ENCODE measurements around the gene PACS1.
"Not testable (repeated sequence)": the region's sequence is repeated elsewhere in the genome, so short reads cannot be mapped to it uniquely, and the experiment has no call there.

PACS1 gene

GRCh38 chr11:66264383-66264782, 194.3 kb downstream of the PACS1 start:
- DNase-seq = no peak

- DNase-seq = no peak
These were observed 194.8 kb downstream of the PACS1 start for GRCh38 chr11:66264914-66265313.

- DNase-seq = no peak
These were observed 195.7 kb downstream of the PACS1 start for GRCh38 chr11:66265531-66266377.

- DNase-seq = no peak
These were observed 196.4 kb downstream of the PACS1 start for GRCh38 chr11:66266378-66267038.

GRCh38 chr11:66267039-66267378, 196.9 kb downstream of the PACS1 start:
- no peak for DNase-seq

GRCh38 chr11:66267379-66268243, 197.5 kb downstream of the PACS1 start:
- DNase-seq = peak; percentile 71

- peak; percentile 100 for DNase-seq
These were observed 198.3 kb downstream of the PACS1 start, which contains the start of gene RAB1B for GRCh38 chr11:66268244-66268951. Gene RAB1B (plus strand): TSS chr11:66268639. CDS start chr11:66268680, 41 bp downstream.

- DNase-seq = no peak
These were observed 199.2 kb downstream of the PACS1 start for GRCh38 chr11:66268952-66269905.

GRCh38 chr11:66271816-66272215, 201.7 kb downstream of the PACS1 start:
- no peak for DNase-seq

- DNase-seq = no peak
These were observed 202.5 kb downstream of the PACS1 start for GRCh38 chr11:66272596-66272995.

GRCh38 chr11:66274219-66274618, 204.1 kb downstream of the PACS1 start:
- DNase-seq = no peak

GRCh38 chr11:66275396-66275795, 205.3 kb downstream of the PACS1 start:
- no peak for DNase-seq

- no peak for DNase-seq
These were observed 206.0 kb downstream of the PACS1 start for GRCh38 chr11:66275984-66276612.

GRCh38 chr11:66276619-66277018, 206.5 kb downstream of the PACS1 start:
- DNase-seq = not testable (repeated sequence)

GRCh38 chr11:66277064-66277463, 207.0 kb downstream of the PACS1 start:
- DNase-seq = not testable (repeated sequence)

- peak; percentile 38 for DNase-seq
These were observed 207.6 kb downstream of the PACS1 start, which contains the start of gene CNIH2 for GRCh38 chr11:66277471-66278362. Gene CNIH2 (plus strand): TSS chr11:66278175. CDS start chr11:66278457, 282 bp downstream.

- peak; percentile 50 for DNase-seq
These were observed 208.5 kb downstream of the PACS1 start for GRCh38 chr11:66278363-66279091.

- no peak for DNase-seq
These were observed 209.1 kb downstream of the PACS1 start for GRCh38 chr11:66279092-66279734.
